ENCODE data around the gene TESK1.

The TESK1 gene

DNA sequence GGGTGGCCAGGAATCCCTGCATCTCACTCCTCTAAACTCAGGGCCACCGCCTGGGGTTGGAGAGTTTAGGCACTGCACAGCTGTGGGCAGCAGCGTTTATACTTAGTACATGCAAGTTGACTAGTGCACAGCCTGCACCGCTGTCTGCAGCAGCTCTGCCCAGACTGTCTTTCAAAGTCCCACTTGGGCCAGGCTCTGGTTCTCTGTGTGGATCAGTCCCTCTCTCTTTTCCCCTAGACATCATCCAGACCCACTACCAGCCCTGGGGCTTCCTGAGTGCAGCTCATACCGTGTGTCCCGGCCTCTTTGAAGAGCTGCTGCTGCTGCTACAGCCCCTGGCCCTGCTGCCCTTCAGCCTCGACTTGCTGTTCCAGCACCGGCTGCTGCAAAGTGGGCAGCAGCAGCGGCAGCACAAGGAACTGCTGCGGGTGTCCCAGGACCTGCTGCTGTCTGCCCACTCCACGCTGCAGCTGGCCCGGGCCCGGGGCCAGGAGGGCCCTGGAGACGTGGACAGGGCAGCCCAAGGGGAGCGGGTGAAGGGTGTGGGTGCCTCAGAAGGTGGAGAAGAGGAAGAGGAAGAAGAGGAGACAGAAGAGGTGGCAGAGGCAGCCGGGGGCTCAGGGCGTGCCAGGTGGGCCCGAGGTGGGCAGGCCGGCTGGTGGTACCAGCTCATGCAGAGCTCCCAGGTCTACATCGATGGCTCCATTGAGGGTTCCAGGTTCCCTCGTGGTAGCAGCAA is 45.1 kb upstream of the TESK1 start:
- no peaks in the 10 kb centered on the region for H3K36me3 ChIP-seq
- H3K9me3 ChIP-seq = no peaks in the 10 kb centered on the region
- H3K27ac ChIP-seq = no peak overlapping the region
- no peaks in the 10 kb centered on the region for H3K27me3 ChIP-seq
- H3K4me3 ChIP-seq (ENCODE audit: low read depth in 1 of 2, low read length in 1 of 2) = no peak overlapping the region
- TF ChIP-seq, protein P1, sequence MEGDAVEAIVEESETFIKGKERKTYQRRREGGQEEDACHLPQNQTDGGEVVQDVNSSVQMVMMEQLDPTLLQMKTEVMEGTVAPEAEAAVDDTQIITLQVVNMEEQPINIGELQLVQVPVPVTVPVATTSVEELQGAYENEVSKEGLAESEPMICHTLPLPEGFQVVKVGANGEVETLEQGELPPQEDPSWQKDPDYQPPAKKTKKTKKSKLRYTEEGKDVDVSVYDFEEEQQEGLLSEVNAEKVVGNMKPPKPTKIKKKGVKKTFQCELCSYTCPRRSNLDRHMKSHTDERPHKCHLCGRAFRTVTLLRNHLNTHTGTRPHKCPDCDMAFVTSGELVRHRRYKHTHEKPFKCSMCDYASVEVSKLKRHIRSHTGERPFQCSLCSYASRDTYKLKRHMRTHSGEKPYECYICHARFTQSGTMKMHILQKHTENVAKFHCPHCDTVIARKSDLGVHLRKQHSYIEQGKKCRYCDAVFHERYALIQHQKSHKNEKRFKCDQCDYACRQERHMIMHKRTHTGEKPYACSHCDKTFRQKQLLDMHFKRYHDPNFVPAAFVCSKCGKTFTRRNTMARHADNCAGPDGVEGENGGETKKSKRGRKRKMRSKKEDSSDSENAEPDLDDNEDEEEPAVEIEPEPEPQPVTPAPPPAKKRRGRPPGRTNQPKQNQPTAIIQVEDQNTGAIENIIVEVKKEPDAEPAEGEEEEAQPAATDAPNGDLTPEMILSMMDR (IDR thresholded peaks at IDR 0.05) = no peak
- H3K4me1 ChIP-seq (ENCODE audit: control insufficient read depth in 1 of 2, insufficient read depth in 1 of 2, low read depth in 1 of 2, low read length in 1 of 2) = no peaks in the 10 kb centered on the region

DNA sequence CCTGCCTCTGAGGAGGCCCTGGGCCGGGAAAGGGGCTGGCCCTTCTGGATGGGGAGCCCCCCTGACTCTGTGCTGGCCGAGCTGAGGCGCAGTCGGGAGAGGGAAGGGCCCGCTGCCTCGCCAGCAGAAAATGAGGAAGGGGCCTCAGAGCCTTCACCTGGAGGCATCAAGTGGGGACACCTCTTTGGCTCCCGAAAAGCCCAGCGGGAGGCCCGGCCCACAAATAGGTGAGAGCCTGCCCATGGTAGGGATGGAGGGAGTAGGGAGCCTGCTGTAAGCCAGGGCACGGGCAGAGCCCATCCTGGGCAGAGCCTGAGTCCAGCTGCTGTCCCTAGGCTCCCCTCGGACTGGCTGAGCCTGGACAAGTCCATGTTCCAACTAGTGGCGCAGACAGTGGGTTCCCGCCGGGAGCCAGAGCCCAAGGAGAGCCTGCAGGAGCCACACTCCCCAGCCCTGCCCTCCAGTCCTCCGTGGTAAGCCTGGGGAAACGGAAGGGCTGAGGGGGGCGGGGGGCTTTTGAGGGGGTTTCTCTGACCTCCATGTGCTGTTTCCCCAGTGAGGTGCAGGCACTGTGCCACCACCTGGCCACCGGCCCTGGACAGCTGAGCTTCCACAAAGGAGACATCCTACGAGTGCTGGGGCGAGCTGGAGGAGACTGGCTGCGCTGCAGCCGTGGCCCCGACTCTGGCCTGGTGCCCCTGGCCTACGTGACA is 44.3 kb upstream of the TESK1 start:
- TF ChIP-seq, protein P1 (IDR thresholded peaks at IDR 0.05) = no peak
- H3K4me1 ChIP-seq (ENCODE audit: control insufficient read depth in 1 of 2, insufficient read depth in 1 of 2, low read depth in 1 of 2, low read length in 1 of 2) = no peaks in the 10 kb centered on the region
- no peaks in the 10 kb centered on the region for H3K36me3 ChIP-seq
- H3K9me3 ChIP-seq = no peaks in the 10 kb centered on the region
- H3K27ac ChIP-seq = no peak overlapping the region
- H3K4me3 ChIP-seq (ENCODE audit: low read depth in 1 of 2, low read length in 1 of 2) = no peak overlapping the region
- H3K27me3 ChIP-seq = no peaks in the 10 kb centered on the region

DNA sequence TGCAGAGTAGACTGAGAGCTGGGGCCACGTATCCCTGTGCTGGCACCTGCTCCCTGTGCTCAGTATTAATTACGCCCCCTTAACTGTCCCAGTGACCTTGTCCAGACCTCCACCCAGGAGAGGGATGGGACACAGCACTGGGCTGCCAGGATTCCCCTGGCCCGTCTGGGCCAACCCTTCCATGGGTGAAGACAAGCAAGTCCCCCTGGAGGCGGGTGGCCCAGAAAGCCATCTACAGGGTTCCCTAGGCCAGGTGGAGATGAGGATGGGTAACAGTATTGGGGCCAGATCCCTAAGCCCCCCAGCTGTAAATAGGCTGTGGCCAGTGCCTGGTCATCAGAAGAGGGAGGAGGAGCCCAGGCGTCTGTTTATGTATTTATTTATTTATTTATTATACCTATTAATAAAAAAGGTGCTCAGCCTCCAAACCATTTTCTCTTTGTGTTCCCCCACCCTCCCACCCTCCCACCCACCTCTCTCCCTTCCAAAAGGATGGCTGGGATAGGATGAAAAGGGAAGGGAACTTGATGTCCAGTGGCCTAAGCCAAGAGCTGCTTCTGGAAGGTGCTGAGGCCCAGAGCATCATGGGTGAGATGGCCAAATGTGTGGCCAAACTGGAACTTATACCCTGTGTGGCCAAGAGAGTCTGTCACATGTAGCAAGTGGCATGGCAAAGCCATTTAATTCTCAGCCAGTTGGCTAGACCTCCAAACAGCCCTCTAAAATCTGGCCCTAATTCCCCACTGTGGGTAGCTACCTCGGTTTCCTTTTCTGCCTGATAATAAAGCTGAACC is 43.4 kb upstream of the TESK1 start:
- TF ChIP-seq, protein P1 (IDR thresholded peaks at IDR 0.05) = no peak

DNA sequence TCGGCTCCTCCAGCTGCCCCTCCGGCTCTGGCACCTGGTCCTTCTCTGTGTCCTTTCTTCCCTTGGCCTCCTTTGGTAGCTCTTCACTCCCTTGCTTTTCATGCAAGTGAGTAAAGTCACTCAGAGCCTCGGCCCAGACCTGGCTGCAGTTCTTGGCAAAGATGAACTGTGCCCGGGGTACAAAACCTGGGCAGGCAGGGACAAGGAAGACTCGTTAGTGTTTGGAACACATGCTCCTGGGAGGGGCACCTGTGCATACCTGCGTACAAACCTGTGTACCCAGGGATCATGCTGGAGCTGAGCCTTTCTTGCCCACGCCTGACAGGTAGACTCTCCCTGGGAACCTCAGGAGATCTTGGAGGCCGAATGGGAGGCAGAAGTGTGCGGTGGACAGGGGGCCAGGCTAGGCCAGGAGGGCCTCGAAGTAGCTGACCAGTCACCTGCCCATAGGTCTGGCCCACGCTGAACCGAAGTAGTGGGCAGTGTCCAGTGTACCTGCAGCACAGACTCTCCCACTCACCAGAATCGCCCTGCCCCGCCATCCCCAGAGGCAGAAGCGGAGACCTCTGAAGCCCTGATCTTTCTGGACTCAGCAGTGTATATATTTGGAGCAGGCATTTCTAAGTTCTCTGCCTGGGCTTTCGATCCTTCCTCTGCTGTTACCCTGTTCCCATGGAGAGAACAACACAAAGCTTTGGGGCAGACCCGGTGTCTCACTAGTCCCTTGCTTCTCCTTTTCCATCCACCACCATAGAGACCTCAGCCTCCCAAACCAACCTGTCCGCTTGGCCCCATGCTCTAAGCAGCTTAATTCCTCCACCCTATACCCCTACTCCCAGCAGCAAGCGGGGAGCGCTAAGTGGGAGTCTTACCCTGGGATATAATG is 41.9 kb upstream of the TESK1 start:
- TF ChIP-seq, protein P1 (IDR thresholded peaks at IDR 0.05) = no peak
- H3K4me3 ChIP-seq (ENCODE audit: low read depth in 1 of 2, low read length in 1 of 2) = no peak overlapping the region
- H3K27me3 ChIP-seq = no peaks in the 10 kb centered on the region
- no peak overlapping the region for H3K27ac ChIP-seq
- H3K9me3 ChIP-seq = no peaks in the 10 kb centered on the region
- no peaks in the 10 kb centered on the region for H3K4me1 ChIP-seq (ENCODE audit: control insufficient read depth in 1 of 2, insufficient read depth in 1 of 2, low read depth in 1 of 2, low read length in 1 of 2)
- H3K36me3 ChIP-seq = no peaks in the 10 kb centered on the region

More for the DNA sequence above, 43.4 kb upstream of the TESK1 start:
- no peaks in the 10 kb centered on the region for H3K4me1 ChIP-seq (ENCODE audit: control insufficient read depth in 1 of 2, insufficient read depth in 1 of 2, low read depth in 1 of 2, low read length in 1 of 2)
- no peaks in the 10 kb centered on the region for H3K27me3 ChIP-seq
- no peaks in the 10 kb centered on the region for H3K9me3 ChIP-seq
- H3K27ac ChIP-seq = no peak overlapping the region
- no peak overlapping the region for H3K4me3 ChIP-seq (ENCODE audit: low read depth in 1 of 2, low read length in 1 of 2)
- no peaks in the 10 kb centered on the region for H3K36me3 ChIP-seq

DNA sequence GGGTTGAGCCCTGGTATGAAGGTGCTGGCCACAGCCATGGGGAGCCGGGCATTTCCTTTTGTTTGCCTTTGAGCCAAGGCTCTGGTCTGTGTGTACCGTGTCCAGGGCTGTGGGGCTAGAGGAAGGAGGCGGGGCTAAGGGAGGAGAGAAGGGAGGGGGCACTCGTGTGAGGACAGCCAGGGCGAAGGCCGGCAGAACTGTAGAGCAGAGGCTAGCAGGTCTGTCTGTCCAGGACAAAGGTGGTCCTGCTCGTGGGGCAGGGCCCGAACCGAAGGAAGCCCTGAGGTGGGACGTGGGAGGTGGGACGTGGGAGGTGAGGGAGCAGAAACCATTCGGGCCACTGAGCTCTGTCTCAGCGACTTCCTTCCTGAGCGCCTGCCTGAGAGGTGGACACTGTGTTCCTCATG is 41.3 kb upstream of the TESK1 start:
- Histone ChIP-seq H3K9me3 (no peaks in the 10 kb centered on the region), H3K4me1 (ENCODE audit: control insufficient read depth in 1 of 2, insufficient read depth in 1 of 2, low read depth in 1 of 2, low read length in 1 of 2) (no peaks in the 10 kb centered on the region), H3K27me3 (no peaks in the 10 kb centered on the region), H3K4me3 (ENCODE audit: low read depth in 1 of 2, low read length in 1 of 2) (no peak overlapping the region), H3K36me3 (no peaks in the 10 kb centered on the region), H3K27ac (no peak overlapping the region)
- TF ChIP-seq, protein P1 (IDR thresholded peaks at IDR 0.05) = no peak
